PC-3 (cell line): ENCODE results near the gene TMED8.

ENCODE experiments used
- CTCF ChIP-seq: fragments of 300-600 bp; sonication (generic); conservative IDR thresholded peaks from 2 replicates; pipeline ENCODE4 v1.5.1; 2017; ENCODE audit warnings: antibody characterized with exemption, low read depth, mild to moderate bottlenecking, low read length
- EZH2 ChIP-seq: fragments of 300-600 bp; sonication (generic); IDR thresholded peaks from one replicate; pipeline ENCODE4 v1.6.1; 2017; ENCODE audit warnings: antibody characterized with exemption, mild to moderate bottlenecking, low read length; ENCODE audit not compliant: unreplicated experiment
- EZH2phosphoT487 ChIP-seq: fragments of 300-600 bp; sonication (generic); IDR thresholded peaks from 2 replicates; pipeline ENCODE4 v1.6.1; 2018; ENCODE audit warnings: mild to moderate bottlenecking, antibody characterized with exemption, low read length, borderline replicate concordance

- no peak for TF ChIP-seq CTCF
- TF ChIP-seq EZH2, result no peak
- no peak for TF ChIP-seq EZH2phosphoT487
Observed at GRCh38 chr14:77342726-77343397, 34.0 kb downstream of the TMED8 start.
